LHCN-M2 (cell line): ENCODE results near the gene CARNS1. TPM values are rescaled to one million over a fixed set of nuclear protein-coding genes. Genes with fewer than 3 reads are reported as not detected.
A peak's percentile ranks its signal among the peaks of the same experiment; 100 is the strongest.

Experiments used
- DNase-seq: peaks from one replicate; pipeline ENCODE4 v3.0.0-alpha.2; 2012; ENCODE audit warnings: low read depth
- total RNA-seq: library from RNA; depleted of rRNA; stranded (reverse); fragments of >200 nt; gene quantifications from 2 replicates; pipeline ENCODE4 v1.2.3, GENCODE V29; 2014

The CARNS1 gene
- total RNA-seq, 1 experiment from 2014 or later = 0.40 TPM

DNA sequence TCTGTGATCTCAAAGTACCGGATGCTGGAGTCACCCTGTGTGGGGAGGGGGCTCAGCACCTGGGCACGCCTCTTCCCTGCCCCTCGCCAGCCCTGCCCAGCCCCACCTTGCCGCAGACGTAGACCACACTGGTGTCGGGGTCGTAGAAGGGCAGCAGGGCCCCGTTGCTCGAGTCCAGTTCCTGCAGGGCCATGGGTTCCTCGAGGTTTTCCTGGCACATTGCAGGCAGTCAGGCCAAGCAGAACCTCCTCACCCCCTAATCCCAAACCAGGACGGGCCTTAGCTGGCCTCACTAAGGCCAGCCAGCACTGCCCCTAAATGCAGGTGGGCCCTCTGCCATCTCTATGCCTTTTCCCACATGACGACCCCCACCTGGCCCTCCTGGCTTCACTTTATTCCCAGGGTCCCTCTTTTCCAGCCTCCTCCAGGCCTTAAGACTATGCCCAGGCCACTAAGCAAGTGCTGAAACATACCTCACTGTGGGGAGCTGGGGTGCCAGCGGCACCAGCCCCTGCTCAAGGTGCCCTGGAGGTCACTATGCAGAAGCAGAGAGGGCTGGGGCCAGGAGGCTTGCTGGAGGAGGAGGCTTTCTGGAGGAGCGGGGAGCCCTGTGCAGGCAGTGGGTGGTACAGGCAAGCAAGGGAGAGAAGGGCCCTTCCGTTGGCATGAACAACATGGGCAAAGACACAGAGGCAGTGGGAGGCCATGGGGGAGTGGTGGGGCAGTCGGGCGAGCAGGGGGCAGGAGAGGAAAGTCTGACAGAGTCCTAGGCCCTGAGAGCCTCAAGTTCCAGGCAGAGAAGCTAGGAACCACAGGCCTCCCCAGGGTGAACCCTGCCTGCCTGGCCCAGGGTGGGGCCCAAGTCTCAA, 25.0 kb downstream of the CARNS1 start:
- DNase-seq = no peak

DNA sequence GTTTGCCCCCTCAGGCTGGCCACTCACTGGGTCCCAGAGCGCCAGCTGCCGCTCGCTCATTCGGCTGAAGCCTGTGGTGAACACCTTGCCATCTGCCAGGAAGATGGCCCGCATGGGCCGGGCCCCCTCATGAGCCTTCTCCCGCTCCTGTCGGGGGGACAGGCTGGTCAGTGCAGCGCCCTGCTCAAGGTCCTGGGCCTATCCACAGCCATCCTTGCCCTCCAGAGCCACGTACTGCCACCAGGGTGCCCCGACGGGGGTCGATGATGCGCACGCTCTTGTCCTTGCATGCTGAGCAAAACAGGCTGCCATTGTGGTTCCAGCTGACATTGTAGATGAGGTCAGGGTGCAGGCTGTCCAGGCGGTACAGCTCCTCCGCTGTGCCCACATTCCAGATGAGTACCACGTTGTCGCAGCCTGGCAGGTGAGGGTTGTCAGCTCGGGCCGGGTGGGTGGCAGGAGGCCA, 25.7 kb downstream of the CARNS1 start:
- DNase-seq = no peak

DNA sequence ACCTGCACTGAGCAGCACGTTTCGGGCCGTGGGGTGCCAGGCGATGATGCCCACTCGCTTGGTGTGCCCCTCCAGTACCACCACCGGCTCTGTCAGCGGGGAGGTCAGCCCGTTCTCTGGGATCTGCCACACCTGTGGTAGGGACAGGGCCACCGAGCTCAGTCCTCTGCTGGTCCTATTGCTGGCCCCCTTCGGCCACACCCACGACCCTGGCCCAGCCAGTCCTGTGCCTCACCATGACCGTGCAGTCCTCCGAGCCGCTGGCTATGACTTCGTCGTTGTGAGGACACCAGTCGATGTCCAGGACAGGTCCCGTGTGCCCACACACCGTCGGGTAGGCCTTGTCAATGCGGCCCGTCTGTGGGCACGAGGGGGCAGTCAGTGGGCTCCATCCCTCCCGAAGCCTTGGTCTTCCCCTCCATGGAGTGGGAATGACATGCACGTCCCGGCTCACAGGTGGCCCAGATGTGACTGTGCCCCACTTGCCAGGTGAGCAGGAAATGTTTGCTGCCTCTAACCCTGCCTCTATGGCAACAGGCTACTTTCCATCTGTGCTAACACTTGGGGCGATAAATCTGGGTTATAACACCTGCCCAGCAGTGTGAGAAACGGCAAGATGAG, 26.4 kb downstream of the CARNS1 start:
- DNase-seq = no peak

DNA sequence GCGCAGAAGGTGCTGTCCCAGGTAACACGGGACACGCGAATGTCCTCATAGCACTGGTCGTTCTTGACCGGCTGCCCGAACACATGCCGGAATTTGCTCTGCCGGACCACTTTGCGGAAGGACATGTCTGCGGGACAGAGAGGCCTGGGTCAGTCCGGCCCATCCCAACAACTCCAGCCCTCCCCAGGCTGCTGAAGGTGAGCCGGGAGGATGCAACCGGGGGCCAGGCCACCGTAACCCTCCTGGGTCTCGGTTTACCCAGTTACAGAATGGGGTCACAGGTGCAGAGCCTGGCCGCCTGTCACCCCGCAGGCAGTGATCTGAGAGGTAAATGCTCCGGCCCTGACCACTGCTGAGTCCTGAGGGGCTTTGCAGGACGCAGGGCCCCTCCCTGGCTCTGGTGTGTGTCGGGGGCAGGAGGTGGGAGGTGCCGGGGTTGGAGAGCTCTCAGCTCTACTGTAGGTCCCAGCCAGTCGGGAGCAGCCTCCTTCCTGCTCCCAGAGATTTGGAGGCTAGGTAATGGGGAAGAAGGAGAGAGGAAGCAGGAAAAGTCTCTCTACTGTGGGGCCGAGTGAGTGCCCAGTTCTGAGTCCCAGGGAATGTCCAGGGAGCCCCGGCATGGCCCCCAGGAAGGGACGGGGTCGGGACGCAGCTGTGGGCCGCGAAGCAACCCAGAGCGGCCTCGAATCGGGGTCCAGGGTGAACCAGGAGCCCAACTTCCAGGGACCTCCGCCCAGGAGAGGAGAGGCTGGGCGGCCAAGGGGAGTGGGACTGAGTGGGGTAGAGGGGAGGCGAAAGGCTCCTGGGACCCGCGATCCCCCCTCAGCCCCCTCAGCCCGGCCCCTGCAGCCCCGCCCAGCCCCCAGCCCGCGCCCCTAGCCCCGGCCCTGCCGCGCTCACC, 27.3 kb downstream of the CARNS1 start:
- DNase-seq = no peak

DNA sequence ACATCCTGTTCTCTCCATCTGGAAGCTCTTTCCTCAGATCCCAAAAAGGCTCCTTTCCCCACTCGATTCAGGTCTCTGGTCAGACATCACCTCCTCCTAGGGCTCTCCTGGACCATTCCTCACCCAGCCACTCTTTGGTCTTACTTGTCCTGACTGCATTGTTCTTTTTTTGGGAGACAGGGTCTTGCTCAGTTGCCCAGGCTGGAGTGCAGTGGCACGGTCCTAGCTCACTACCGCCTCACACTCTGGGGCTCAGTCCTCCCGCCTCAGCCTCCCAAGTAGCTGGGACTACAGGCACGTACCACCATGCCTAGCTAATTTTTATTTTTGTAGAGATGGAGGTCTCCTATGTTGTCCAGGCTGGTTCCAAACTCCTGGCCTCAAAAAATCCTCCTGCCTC, 30.0 kb downstream of the CARNS1 start:
- DNase-seq = no peak

DNA sequence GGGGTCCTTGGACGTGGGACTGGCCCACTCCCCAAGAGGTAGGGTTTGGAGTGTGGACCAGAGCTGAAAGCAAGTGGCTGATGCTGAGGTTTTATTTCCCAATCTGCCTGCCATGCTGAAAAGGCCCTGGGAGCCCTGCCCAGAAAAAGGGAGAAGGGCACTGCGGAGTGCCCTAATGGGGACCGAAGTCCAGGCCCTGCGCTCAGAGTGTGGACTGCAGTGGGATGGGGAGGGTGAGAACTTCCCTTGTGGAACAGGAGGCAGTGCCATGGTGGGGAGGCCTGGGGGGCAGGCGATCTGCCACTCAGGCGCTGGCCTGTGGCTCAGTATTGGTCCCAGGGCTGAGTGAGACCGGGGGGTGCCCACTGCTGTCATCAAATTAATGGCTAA, 32.7 kb downstream of the CARNS1 start:
- DNase-seq = no peak

DNA sequence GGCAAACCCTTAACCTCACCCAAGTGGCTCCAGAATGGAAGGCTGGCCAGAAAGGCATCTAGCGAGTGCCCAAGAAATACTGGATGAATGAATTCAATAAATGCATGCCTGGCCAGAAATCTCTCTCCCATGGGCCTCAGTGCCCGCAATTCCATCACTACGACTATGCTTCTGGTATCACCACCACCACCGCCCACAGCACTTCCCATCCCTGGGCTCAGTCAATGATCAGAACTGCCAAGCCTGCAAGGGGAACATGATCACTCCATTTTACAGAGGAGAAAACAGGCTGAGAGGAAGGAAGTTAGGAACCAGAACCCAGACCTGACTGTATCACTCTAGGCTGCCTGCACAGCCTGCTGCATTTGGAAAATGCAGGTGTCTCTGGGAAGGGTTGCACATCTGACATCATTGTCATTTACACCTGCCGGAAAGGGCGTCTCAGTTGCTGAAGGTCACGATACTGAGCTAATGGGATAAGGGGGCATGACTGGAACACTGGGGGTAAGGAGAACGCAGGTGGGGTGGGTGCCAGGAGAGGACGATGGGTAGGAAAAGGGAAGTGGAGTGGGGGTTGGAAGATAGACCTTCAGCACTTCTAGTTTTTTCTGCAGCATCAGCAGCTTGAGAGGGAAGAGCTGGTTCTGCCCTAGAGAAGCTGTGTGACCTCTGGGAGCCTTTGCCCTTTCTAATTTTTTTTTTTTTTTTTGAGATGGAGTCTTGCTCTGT, 33.8 kb downstream of the CARNS1 start:
- DNase-seq = no peak

DNA sequence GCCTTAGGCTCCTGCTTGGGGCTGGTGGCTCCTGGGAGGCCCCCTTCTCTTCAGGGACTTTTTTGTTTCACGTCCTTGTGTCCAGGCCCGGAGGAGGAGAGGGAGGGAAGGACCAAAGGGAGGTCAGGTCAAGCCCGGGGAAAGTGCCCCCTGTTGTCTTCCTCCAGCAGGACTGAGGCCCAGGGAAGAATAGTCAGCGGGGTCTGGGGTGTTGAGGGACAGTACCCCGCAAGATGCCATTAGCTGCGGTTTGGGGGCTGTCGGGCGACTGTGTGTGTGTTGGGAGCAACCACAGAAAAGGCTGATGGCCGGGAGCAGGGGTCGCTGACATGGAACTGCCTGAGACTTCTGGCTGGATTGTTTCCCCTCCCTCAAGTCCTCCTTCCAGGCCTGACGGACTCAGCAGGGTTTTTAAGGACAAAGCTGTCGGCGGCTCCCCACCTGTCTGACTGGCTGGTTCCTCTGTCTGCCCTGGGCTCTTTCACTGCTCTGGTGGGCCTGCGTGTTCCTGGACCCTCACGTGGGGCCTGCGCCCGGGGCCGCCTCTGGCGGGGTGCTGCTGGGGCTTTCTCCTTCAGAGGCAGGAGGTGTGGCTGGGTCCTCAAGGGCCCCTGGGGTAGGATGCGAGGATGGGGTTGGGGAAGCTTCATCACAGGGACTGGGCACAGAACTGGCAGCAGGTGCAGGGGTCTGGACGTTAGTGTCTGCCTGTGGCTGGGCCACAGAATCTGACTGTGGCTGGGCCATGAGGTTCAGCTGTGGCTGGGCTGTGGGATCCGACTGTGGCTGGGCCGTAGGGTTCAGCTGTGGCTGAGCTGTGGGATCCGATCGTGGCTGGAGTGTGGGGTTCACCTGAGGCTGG, 35.5 kb downstream of the CARNS1 start:
- no peak for DNase-seq

DNA sequence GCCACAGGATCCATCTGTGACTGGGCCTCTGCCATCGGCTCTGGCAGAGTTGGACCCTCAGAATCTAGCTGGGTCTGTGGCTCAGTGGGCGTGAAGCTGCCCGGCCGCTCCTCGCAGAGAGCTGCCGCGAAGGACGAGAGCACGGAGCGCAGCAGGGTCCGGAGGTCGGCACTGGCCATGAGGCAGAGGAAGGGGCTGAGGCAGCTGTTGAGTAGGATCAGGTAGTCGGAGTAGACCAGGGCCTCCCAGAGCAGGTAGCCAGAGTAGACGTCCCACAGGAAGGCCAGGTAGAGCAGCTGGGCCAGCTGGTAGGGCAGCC, 36.1 kb downstream of the CARNS1 start:
- no peak for DNase-seq

DNA sequence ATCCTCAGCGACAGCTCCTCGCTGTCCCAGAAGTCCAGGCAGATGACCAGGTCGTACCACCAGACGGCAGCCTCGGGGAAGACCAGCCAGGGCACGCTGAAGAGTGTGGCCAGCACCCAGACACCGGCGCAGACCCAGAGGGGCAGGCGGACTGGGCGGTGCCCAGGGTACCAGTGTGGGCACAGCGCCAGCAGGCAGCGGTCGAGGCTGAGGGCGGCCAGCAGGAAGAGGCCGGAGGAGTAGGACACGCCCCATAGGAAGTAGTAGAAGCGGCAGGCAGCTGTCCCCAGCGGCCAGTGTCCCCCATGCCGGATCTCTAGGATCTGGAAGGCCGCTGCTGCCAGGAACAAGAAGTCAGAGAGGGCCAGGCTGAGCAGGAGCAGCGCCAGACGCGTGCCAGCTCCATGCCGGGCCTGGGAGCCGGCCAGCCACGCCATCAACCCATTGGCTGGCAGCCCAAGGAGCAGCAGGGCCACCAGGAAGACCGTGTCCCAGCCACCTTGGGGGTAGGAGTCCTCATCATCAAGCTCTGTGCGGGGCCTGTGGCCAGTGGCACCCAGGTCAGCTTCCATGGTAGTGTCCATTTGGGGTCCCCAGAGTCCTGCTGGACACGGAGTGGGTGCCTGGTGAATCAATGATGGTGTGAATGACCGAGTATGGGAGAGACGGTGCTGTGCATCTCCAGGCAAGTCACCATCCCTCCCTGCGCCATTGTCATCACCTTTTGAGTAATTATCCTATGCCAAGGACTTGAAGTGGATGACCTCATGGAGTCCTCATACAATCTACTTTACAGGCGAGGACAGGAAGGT, 36.9 kb downstream of the CARNS1 start, which contains the start of gene GPR152:
Gene GPR152, minus strand, starts transcription at position 589 of the 812 bp plus-strand sequence. Its CDS starts 5 bp downstream, at position 584.
- DNase-seq = peak; percentile 38

DNA sequence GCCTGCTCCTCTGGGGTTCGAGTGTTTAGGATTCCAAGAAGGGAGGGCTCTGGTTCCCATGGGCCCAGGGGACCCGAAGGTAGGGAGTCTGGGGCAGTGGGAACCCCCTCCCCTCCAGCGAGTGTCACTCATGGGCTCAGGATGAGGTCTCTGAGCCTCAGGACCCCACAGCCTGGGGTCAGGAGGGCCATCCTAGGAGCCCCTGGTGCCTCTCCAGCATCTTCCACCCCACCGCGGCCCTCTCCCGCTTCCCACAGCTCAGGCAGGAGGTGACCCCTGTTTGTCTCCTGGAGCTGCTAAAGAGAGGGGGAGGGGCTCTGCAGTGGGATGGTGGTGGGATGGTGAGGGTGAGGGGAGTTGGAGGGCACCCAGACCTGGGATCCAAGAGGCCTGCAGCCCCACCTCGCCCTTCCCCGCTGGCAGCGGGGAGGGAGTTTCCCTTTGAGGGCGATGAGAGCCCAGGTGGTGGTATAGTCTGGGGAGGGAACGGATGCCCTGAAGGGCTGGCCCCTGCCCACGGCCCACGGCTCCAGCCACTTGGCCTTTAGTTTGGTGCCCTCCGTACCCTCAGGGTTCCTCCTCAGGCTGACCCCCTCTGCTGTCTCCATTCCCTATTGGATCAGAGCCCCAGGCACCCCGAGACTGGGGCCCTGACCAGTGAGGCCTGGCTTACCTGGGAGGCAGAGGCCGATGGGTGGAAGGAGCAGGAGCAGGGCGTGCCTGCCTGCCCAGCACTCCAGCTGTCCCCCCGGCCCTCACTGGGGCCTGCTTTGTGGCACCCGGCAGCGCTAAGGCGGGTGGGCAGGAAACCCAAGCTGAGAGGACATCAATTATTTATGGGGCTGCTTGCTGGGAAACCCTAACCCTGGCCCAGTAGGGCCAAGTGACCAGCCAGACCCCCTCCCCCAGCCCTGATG, 38.6 kb downstream of the CARNS1 start:
- DNase-seq = no peak

DNA sequence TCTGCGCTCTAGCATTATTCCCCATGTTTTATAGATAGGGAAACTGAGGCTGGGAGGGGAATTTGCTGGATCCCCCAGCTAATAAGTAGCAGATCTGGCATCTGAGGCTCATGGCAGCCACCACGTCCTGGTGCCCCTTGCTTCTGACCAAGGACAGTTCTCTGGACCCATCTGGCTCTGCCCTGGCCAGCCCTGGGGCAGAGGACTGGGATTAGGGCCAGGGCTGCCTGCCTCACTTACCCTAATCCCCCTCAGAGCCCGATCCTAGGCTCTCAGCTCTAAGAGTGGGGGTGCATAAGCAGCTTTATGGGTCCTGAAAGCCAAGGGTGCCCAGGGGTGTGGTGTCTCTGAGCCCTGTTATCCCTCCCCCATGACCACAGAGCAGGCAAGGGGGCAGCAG, 39.6 kb downstream of the CARNS1 start, which contains the start of gene CABP4:
Gene CABP4, plus strand, starts transcription at position 301 of the 400 bp plus-strand sequence. Its CDS starts 70 bp downstream, at position 371.
- DNase-seq = no peak

DNA sequence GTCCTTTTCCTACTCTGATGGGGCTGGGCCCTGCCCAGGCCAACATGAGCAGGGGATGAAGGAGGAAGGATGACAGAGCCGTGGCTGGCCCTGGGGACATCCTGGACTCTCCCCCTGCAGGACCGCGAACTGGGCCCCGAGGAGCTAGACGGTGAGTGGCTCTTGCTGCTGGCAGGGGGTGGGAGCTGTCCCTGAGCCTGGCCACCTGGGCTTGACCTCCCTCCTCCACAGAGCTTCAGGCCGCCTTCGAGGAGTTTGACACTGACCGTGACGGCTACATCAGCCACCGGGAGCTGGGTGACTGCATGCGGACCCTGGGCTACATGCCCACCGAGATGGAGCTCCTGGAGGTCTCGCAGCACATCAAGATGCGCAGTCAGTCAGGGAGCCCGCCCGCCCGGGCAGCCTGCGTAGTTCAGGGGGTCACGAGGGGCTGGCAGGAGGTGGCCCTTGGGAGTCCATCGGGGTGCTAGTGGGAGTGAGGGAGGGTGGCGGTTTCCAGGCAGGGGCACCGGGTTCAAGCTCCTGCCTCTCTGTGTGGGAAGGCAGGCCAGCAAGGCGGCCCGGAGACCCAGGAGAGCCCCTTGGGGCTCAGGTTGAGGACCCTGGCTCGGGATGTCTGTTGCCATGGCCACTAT, 40.7 kb downstream of the CARNS1 start:
- no peak for DNase-seq

DNA sequence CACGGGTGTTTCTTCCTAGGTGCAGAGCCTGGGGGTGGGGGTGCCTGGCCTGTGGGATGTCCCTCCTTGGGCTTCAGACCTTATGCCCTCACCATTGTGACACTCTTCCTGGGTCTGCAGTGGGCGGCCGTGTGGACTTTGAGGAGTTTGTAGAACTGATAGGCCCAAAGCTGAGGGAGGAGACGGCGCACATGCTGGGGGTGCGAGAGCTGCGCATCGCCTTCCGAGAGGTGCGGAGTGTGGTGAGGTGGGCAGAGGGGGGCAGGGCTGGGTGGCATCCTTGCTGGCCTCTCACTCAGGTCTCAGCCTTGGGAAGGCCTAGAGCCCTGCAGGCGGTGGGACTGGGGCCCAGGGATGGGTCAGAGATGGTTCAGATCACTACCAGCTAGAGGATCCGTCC, 42.0 kb downstream of the CARNS1 start:
- DNase-seq = no peak

DNA sequence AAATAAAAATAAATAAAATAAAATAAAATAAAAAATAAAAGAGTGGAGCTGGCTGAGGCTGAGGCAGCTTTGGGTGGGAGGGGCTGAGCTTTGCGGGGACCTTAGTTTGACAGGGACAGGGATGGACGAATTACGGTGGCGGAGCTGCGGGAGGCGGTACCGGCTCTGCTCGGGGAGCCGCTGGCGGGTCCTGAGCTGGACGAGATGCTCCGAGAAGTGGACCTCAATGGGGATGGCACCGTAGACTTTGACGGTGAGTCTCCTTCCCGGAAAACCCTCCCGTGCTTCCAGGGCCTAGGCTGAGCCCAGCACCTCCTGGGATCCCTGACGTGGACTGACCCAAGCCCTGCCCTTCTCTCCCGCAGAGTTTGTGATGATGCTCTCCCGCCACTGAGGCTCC, 42.8 kb downstream of the CARNS1 start:
- no peak for DNase-seq

DNA sequence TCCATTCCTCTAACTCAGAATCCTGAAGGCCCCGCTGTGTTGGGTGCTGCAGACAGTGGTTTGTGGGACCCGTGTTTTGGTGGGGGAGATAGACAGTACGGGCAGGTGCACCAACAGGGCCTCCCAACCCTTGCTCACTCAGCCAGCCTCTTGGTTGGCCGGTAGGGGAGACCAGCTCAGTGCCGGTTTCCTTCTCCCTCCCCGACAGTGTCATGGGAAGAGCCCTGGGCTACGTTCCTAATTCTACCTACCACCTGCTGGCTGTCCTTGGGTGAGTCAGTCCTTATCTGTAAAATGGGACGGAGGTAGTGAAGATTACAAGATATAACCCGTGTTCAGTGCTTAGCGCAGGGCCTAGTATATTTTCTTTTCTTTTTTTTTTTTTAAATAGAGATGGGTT, 47.7 kb downstream of the CARNS1 start:
- DNase-seq = no peak

DNA sequence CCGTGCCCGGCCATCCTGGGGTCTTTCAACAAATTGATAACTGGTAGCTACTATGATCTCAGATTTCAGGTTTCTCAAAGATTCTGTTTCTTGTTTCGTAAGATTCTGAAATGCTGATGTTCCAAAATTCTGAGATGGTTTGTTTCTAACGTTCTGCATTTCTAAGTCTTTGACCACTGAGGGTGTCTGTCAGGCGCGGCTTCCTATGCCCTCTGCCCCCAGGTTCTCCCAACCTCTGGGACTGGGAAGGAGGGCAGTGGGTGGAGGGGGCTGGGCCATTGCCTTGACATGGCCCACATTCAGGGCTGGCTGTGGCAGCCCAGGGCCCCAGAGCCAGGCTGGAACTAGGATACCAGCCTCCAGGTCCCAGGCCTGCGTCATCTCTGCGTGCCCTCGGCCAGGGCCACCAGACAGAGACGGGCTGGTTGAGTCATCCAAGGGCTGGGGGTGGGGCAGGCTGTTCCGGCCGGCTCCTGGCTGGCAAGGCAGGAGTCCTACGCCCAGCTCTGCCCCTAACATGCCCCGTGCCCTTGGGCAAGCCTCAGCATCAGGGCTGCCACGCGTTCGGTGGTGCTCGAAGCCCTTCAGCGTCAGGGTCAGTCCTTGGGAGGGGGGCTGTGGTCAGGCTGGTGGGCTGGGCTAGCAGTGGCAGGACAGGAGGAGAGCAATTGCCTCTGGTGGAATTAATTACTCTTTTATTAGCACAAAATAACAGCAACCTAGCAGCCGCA, 48.4 kb downstream of the CARNS1 start:
- peak; percentile 63 for DNase-seq
